ENCODE measurements around the gene RGS10.

RGS10 gene

DNA sequence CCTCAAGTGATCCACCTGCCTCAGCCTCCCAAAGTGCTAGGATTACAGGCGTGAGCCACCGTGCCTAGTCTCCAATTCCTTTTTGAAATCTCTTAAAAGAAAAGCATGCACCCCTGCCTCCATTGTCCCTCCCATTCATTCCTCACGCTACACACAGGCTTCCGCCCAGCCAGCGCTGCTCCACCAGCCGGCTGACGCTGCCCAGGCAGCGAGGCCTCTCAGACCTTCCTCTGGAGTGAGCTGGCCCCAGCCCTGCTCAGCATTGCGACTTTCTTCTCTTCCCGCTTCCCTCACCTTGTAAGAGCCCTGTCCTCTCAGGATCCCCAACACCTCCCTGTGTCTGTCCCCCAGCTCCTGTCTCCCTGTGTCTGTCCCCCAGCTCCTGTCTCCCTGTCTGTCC lies 23.6 kb downstream of the RGS10 start:
- ChIA-PET POLR2A (interaction anchor here (1.5 kb wide), 1 partner anchor 23 kb away, joined by 5 read pairs; the partner anchor contains the start of gene RGS10), CTCF (interaction anchor here (0.6 to 1.6 kb wide), 4 partner anchors 21 to 74 kb away, joined by 3 to 5 read pairs (median 4); no protein-coding TSS in a partner anchor)
- H3K27ac ChIP-seq (ENCODE audit: extremely low read depth, low read depth, low read length): no peak overlapping the region

GRCh38 chr10:119518176-119518575 lies 24.3 kb downstream of the RGS10 start:
- no peak overlapping the region for H3K27ac ChIP-seq (ENCODE audit: extremely low read depth, low read depth, low read length)
- no peak for TF ChIP-seq ZNF394 (tag by site-specific recombination; IDR thresholded peaks at IDR 0.05; ENCODE audit: borderline replicate concordance)
- no peak for TF ChIP-seq ZNF837 (tag by site-specific recombination; IDR thresholded peaks at IDR 0.05)
- no peak overlapping the region for H3K4me3 ChIP-seq (ENCODE audit: low read depth, low read length)
- peaks cover 0 to 18% of the 10 kb centered on the region in 2 experiments; a peak in 2 of 3 replicates for H3K36me3 ChIP-seq (ENCODE audit: control insufficient read depth in 2 of 2, insufficient read depth in 1 of 2, low read length in 2 of 2)
- H3K9me3 ChIP-seq (ENCODE audit: control insufficient read depth, insufficient read depth, low read depth, low read length): no peaks in the 10 kb centered on the region
- no peaks in the 10 kb centered on the region for H3K4me1 ChIP-seq (ENCODE audit: control insufficient read depth, insufficient read depth, low read length)
- ChIA-PET POLR2A (no interaction called here), CTCF (no interaction called here)

More for the DNA sequence above, 23.6 kb downstream of the RGS10 start:
- TF ChIP-seq ZNF561 (tag by site-specific recombination; IDR thresholded peaks at IDR 0.05; ENCODE audit: borderline replicate concordance): no peak
- no peak for TF ChIP-seq ZNF362 (tag by site-specific recombination; IDR thresholded peaks at IDR 0.05)
- TF ChIP-seq ZBTB21 (tag by site-specific recombination; IDR thresholded peaks at IDR 0.05): no peak
- no peak for TF ChIP-seq ZNF776 (tag by site-specific recombination; IDR thresholded peaks at IDR 0.05; ENCODE audit: borderline replicate concordance)
- TF ChIP-seq ZNF560 (tag by site-specific recombination; IDR thresholded peaks at IDR 0.05; ENCODE audit: borderline replicate concordance): no peak
- TF ChIP-seq KLF1 (tag by site-specific recombination; IDR thresholded peaks at IDR 0.05): no peak
- no peak for TF ChIP-seq ZNF624 (tag by site-specific recombination; IDR thresholded peaks at IDR 0.05)
- no peak for TF ChIP-seq ZNF138 (tag by site-specific recombination; IDR thresholded peaks at IDR 0.05; ENCODE audit: borderline replicate concordance)
- no peak for TF ChIP-seq ZSCAN18 (tag by site-specific recombination; IDR thresholded peaks at IDR 0.05)
- TF ChIP-seq ZNF324 (tag by site-specific recombination; IDR thresholded peaks at IDR 0.05): no peak
- TF ChIP-seq ZNF791 (tag by site-specific recombination; IDR thresholded peaks at IDR 0.05): no peak
- TF ChIP-seq KLF8 (tag by site-specific recombination; IDR thresholded peaks at IDR 0.05): no peak
- no peak for TF ChIP-seq SETDB1 (IDR thresholded peaks at IDR 0.05; ENCODE audit: insufficient read length, low read length)
- no peak for TF ChIP-seq ZFP3 (tag by site-specific recombination; IDR thresholded peaks at IDR 0.05; ENCODE audit: low read depth)
- no peak for TF ChIP-seq ZNF311 (tag by site-specific recombination; IDR thresholded peaks at IDR 0.05; ENCODE audit: borderline replicate concordance)
- no peak for TF ChIP-seq ZNF121 (tag by site-specific recombination; IDR thresholded peaks at IDR 0.05)
- H3K4me3 ChIP-seq (ENCODE audit: low read depth, low read length): no peak overlapping the region
- H3K36me3 ChIP-seq (ENCODE audit: control insufficient read depth in 2 of 2, insufficient read depth in 1 of 2, low read length in 2 of 2): peaks cover 0 to 20% of the 10 kb centered on the region in 2 experiments; a peak in 2 of 3 replicates
- no peaks in the 10 kb centered on the region for H3K9me3 ChIP-seq (ENCODE audit: control insufficient read depth, insufficient read depth, low read depth, low read length)
- H3K4me1 ChIP-seq (ENCODE audit: control insufficient read depth, insufficient read depth, low read length): no peaks in the 10 kb centered on the region

DNA sequence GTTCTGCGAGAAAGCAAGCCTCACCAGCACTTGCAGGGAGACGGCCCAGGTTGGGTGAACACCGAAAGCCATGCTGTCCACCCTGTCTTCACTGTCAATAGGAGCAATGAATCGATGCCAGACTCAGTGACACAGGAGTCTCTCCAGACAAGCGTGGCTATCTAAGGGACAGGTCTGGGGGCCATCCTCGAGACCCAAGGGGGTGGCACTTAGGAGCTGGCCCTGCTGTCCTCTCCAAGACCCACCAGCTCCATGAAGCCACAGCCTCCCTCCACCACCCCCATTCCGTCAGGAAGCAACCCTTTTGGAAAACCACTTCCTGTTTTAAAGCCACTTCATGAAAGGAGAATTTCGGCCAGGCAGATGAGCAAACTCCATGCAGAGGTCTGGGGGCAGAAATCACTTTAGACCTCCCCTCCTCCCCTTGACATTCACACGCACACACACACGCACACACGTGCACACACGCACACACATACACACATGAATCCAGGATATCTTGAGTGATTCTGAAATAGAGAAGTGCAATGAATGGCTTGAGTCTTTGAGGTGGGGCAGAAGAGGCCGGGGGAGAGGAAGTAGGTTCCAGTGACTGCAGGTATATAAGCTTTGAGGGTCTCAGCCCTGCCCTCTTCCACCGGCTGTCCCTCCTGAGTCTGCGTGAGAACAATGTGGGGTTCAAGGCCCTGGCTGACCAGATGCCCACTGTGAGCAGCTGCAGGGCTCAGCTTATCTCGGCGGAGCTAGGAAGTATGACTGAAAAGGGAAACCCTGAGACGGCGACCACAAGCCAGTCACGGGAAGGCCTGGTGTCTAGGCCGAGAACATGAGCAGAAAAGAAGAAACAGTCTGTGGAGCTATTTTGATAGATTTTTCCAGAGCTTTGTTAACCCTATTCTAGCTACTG lies 25.0 kb downstream of the RGS10 start:
- Histone ChIP-seq H3K36me3 (ENCODE audit: control insufficient read depth in 2 of 2, insufficient read depth in 1 of 2, low read length in 2 of 2) (peaks cover 0 to 16% of the 10 kb centered on the region in 2 experiments; a peak in 2 of 3 replicates), H3K27ac (ENCODE audit: extremely low read depth, low read depth, low read length) (no peak overlapping the region), H3K4me3 (ENCODE audit: low read depth, low read length) (no peak overlapping the region), H3K9me3 (ENCODE audit: control insufficient read depth, insufficient read depth, low read depth, low read length) (no peaks in the 10 kb centered on the region), H3K4me1 (ENCODE audit: control insufficient read depth, insufficient read depth, low read length) (no peaks in the 10 kb centered on the region)
- ChIA-PET CTCF (interaction anchor here (0.6 kb wide), 1 partner anchor 120 kb away, joined by 3 read pairs; no protein-coding TSS in a partner anchor), POLR2A (no interaction called here)
- TF ChIP-seq ZNF529 (tag by site-specific recombination; IDR thresholded peaks at IDR 0.05; ENCODE audit: insufficient replicate concordance): no peak
- TF ChIP-seq, protein P1, sequence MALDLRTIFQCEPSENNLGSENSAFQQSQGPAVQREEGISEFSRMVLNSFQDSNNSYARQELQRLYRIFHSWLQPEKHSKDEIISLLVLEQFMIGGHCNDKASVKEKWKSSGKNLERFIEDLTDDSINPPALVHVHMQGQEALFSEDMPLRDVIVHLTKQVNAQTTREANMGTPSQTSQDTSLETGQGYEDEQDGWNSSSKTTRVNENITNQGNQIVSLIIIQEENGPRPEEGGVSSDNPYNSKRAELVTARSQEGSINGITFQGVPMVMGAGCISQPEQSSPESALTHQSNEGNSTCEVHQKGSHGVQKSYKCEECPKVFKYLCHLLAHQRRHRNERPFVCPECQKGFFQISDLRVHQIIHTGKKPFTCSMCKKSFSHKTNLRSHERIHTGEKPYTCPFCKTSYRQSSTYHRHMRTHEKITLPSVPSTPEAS (tag by site-specific recombination; IDR thresholded peaks at IDR 0.05): peak; percentile 70; the same call in 1 of the 2 replicates

Data from HEK293 (cell line).